ENCODE results near the gene CBX2. TPM values are rescaled to one million over a fixed set of nuclear protein-coding genes. Genes with fewer than 3 reads are reported as not detected.

CBX2 gene
- total RNA-seq, 1 experiment from 2014 or later, result 28.3 TPM

DNA sequence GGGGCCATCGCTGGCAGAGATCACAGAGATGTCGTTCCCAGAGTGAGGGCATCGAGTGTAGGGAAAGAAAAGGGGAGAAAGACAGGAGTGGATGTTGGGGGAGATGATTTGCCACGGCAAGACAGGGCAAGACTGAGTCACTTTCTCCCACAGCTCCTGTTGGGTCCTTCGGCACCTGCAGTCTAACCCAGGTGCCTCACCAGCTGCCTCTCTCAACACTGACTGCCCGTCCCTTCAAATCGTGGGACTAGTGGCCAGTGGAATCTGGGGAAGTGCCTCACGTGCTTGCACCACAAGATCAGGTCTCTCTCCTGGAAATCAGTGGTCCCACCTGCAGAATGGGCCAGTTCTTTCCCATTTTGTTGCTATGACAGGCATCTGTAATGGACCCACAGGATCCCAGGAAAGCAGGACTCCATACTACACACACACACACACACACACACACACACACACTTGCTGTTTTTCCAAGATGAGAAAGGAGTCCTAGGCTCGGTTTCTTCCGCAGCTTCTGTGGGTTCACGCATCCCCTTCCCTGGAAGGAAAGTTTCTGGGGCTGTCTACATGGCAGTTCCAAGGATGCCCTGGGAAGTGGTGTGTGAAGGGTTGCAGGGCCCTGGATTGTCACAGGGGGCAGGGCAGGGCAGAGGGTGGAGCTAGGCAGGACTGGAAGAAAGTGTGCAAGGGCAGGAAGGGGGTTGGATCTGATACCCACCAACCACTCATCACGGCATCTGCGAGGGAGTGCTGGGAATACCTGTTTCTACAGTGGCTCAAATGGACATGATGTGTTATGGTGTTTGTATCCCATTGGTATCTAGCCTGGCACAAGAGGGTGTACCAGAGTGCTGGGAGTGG lies 29.1 kb downstream of the CBX2 start:
- ATAC-seq (no peak), DNase-seq (ENCODE audit: low read depth, low spot score) (no peak)
- Histone ChIP-seq H3K9ac (ENCODE audit: low read length) (no peak overlapping the region), H3K9me2 (ENCODE audit: insufficient read depth) (no peaks in the 10 kb centered on the region), H3K4me2 (ENCODE audit: low read length) (no peak overlapping the region), H3K27me3 (ENCODE audit: insufficient read depth, low read length) (peaks cover 6% of the 10 kb centered on the region; the same call in 1 of the 2 replicates), H3K9me3 (ENCODE audit: control insufficient read depth in 1 of 2, insufficient read depth in 1 of 2, low read depth in 1 of 2, low read length in 2 of 2) (no peaks in the 10 kb centered on the region), H3K4me1 (ENCODE audit: control insufficient read depth in 1 of 2, insufficient read depth in 2 of 2, low read length in 2 of 2) (peaks cover 27 to 48% of the 10 kb centered on the region in 2 experiments), H3K27ac (ENCODE audit: low read depth, low read length) (no peak overlapping the region), H3K36me3 (ENCODE audit: control insufficient read depth in 1 of 2, insufficient read depth in 2 of 2, low read length in 2 of 2) (no peaks in the 10 kb centered on the region), H3K4me3 (replicated peaks in 1 of 2; ENCODE audit: low read depth in 1 of 2, low read length in 2 of 2) (no peak overlapping the region), H3K79me2 (ENCODE audit: insufficient read depth, low read length) (no peaks in the 10 kb centered on the region), H4K20me1 (ENCODE audit: insufficient read depth) (no peaks in the 10 kb centered on the region), H2AFZ (ENCODE audit: low read depth, low read length, poor library complexity, severe bottlenecking) (no peak overlapping the region)
- ChIA-PET CTCF (interaction anchor here (0.7 to 3.9 kb wide), 4 partner anchors 10 to 109 kb away, joined by 3 to 24 read pairs (median 12); partner anchors contain the start of gene CBX8), POLR2A (interaction anchor here (1.5 kb wide), 1 partner anchor 28 kb away, joined by 7 read pairs; no protein-coding TSS in a partner anchor), RAD21 (ENCODE audit: low non-redundant PET in 1 of 2, low total read pairs in 2 of 2, uncharacterized antibody in 2 of 2, unreplicated experiment in 2 of 2) (interaction anchor here (1.3 to 1.4 kb wide), 2 partner anchors 10 to 181 kb away, joined by 3 to 4 read pairs; partner anchors contain the start of gene CBX8 (in 1 of the 2))
- intact Hi-C loops (cut with micrococcal nuclease), result loop anchor here (5.0 kb wide), 1 partner anchor 110 kb away; no protein-coding TSS in a partner anchor
- BruUV-seq (replicated peaks), result no TSS peak
- TF ChIP-seq RAD21 (IDR thresholded peaks at IDR 0.05; ENCODE audit: low read depth), result no peak
- TF ChIP-seq, protein P1, sequence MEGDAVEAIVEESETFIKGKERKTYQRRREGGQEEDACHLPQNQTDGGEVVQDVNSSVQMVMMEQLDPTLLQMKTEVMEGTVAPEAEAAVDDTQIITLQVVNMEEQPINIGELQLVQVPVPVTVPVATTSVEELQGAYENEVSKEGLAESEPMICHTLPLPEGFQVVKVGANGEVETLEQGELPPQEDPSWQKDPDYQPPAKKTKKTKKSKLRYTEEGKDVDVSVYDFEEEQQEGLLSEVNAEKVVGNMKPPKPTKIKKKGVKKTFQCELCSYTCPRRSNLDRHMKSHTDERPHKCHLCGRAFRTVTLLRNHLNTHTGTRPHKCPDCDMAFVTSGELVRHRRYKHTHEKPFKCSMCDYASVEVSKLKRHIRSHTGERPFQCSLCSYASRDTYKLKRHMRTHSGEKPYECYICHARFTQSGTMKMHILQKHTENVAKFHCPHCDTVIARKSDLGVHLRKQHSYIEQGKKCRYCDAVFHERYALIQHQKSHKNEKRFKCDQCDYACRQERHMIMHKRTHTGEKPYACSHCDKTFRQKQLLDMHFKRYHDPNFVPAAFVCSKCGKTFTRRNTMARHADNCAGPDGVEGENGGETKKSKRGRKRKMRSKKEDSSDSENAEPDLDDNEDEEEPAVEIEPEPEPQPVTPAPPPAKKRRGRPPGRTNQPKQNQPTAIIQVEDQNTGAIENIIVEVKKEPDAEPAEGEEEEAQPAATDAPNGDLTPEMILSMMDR (IDR thresholded peaks at IDR 0.05 in 2 of 3, conservative IDR thresholded peaks at IDR 0.05 in 1 of 3; ENCODE audit: borderline replicate concordance in 1 of 3, insufficient read depth in 1 of 3, low read depth in 2 of 3, low read length in 2 of 3), result peak in 1 of 3 experiments; percentile 7; a peak in 1 of 6 replicates
